Measurements from ENCODE around the gene DDRGK1.

Gene DDRGK1

GRCh38 chr20:3227936-3228749 lies 23.7 kb upstream of the DDRGK1 start:
- TF ChIP-seq, protein P1, sequence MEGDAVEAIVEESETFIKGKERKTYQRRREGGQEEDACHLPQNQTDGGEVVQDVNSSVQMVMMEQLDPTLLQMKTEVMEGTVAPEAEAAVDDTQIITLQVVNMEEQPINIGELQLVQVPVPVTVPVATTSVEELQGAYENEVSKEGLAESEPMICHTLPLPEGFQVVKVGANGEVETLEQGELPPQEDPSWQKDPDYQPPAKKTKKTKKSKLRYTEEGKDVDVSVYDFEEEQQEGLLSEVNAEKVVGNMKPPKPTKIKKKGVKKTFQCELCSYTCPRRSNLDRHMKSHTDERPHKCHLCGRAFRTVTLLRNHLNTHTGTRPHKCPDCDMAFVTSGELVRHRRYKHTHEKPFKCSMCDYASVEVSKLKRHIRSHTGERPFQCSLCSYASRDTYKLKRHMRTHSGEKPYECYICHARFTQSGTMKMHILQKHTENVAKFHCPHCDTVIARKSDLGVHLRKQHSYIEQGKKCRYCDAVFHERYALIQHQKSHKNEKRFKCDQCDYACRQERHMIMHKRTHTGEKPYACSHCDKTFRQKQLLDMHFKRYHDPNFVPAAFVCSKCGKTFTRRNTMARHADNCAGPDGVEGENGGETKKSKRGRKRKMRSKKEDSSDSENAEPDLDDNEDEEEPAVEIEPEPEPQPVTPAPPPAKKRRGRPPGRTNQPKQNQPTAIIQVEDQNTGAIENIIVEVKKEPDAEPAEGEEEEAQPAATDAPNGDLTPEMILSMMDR (IDR thresholded peaks at IDR 0.05; ENCODE audit: low read depth, low read length, poor library complexity, severe bottlenecking) = no peak
- TF ChIP-seq EZH2phosphoT487 (IDR thresholded peaks at IDR 0.05; ENCODE audit: borderline replicate concordance, low read length) = no peak
- no peaks in the 10 kb centered on the region for H3K9me3 ChIP-seq (ENCODE audit: control insufficient read depth, insufficient read depth, low read length)
- H4K20me1 ChIP-seq (ENCODE audit: control insufficient read depth, insufficient read depth, low read depth, low read length) = peaks cover 2% of the 10 kb centered on the region; the same call in 1 of the 2 replicates
- H3K27ac ChIP-seq (ENCODE audit: low read depth, low read length) = no peak overlapping the region
- no peaks in the 10 kb centered on the region for H3K9me2 ChIP-seq (replicated peaks; ENCODE audit: control insufficient read depth, low read length)
- peaks cover 5% of the 10 kb centered on the region for H3K36me3 ChIP-seq (ENCODE audit: control insufficient read depth, low read length)
- no peaks in the 10 kb centered on the region for H3K79me2 ChIP-seq (ENCODE audit: control insufficient read depth, low read length)
- H3K4me2 ChIP-seq (ENCODE audit: low read length) = no peak overlapping the region
- H3K27me3 ChIP-seq (ENCODE audit: control insufficient read depth, low read length) = no peaks in the 10 kb centered on the region
- H3K4me3 ChIP-seq (ENCODE audit: low read length) = no peak overlapping the region
- H3F3A ChIP-seq (ENCODE audit: control insufficient read depth, insufficient read depth) = no peaks in the 10 kb centered on the region
- H3K4me1 ChIP-seq (ENCODE audit: control insufficient read depth, low read length) = peaks cover 3% of the 10 kb centered on the region

- no peaks in the 10 kb centered on the region for H3K9me3 ChIP-seq (ENCODE audit: control insufficient read depth, insufficient read depth, low read length)
- peaks cover 11% of the 10 kb centered on the region for H3K36me3 ChIP-seq (ENCODE audit: control insufficient read depth, low read length)
- H4K20me1 ChIP-seq (ENCODE audit: control insufficient read depth, insufficient read depth, low read depth, low read length) = peaks cover 5% of the 10 kb centered on the region; the same call in 1 of the 2 replicates
- TF ChIP-seq EZH2phosphoT487 (IDR thresholded peaks at IDR 0.05; ENCODE audit: borderline replicate concordance, low read length) = no peak
- no peaks in the 10 kb centered on the region for H3K9me2 ChIP-seq (replicated peaks; ENCODE audit: control insufficient read depth, low read length)
- H3K4me1 ChIP-seq (ENCODE audit: control insufficient read depth, low read length) = peaks cover 10% of the 10 kb centered on the region
- H3K27ac ChIP-seq (ENCODE audit: low read depth, low read length) = no peak overlapping the region
- H3K27me3 ChIP-seq (ENCODE audit: control insufficient read depth, low read length) = no peaks in the 10 kb centered on the region
- H3K4me3 ChIP-seq (ENCODE audit: low read length) = no peak overlapping the region
- H3K79me2 ChIP-seq (ENCODE audit: control insufficient read depth, low read length) = no peaks in the 10 kb centered on the region
- H3F3A ChIP-seq (ENCODE audit: control insufficient read depth, insufficient read depth) = no peaks in the 10 kb centered on the region
- no peak overlapping the region for H3K4me2 ChIP-seq (ENCODE audit: low read length)
Observed at GRCh38 chr20:3227506-3227905, 23.0 kb upstream of the DDRGK1 start.

DNA sequence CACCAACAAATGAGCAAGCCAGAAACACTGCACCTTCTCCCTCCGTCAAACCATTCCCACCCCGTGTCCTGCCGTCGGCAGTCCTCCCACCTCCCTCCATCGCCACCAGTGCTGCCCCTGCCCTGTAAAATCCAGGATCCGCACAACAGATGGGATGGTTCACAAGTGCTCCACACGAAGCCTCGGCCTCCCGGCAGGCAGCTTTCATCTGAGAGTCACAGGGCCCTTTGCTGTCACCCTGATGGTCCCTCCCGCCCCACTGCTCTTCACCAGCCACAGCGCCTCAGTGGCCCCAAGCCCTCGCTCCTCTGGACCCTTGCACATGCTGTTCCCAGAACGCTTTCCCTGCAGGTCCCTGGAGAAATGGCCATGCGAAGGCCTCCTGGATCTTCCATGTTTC lies 22.4 kb upstream of the DDRGK1 start:
- no peak overlapping the region for H3K27ac ChIP-seq (ENCODE audit: low read depth, low read length)
- no peaks in the 10 kb centered on the region for H3K9me3 ChIP-seq (ENCODE audit: control insufficient read depth, insufficient read depth, low read length)
- H3K4me2 ChIP-seq (ENCODE audit: low read length) = no peak overlapping the region
- no peaks in the 10 kb centered on the region for H3F3A ChIP-seq (ENCODE audit: control insufficient read depth, insufficient read depth)
- no peaks in the 10 kb centered on the region for H3K79me2 ChIP-seq (ENCODE audit: control insufficient read depth, low read length)
- H3K4me3 ChIP-seq (ENCODE audit: low read length) = no peak overlapping the region
- peaks cover 5% of the 10 kb centered on the region; the same call in 1 of the 2 replicates for H4K20me1 ChIP-seq (ENCODE audit: control insufficient read depth, insufficient read depth, low read depth, low read length)
- peaks cover 17% of the 10 kb centered on the region for H3K36me3 ChIP-seq (ENCODE audit: control insufficient read depth, low read length)
- H3K27me3 ChIP-seq (ENCODE audit: control insufficient read depth, low read length) = no peaks in the 10 kb centered on the region
- peaks cover 15% of the 10 kb centered on the region for H3K4me1 ChIP-seq (ENCODE audit: control insufficient read depth, low read length)
- no peaks in the 10 kb centered on the region for H3K9me2 ChIP-seq (replicated peaks; ENCODE audit: control insufficient read depth, low read length)
- TF ChIP-seq EZH2phosphoT487 (IDR thresholded peaks at IDR 0.05; ENCODE audit: borderline replicate concordance, low read length) = no peak
- TF ChIP-seq, protein P1 (IDR thresholded peaks at IDR 0.05; ENCODE audit: low read depth, low read length, poor library complexity, severe bottlenecking) = no peak

- Histone ChIP-seq H3K27me3 (ENCODE audit: control insufficient read depth, low read length) (no peaks in the 10 kb centered on the region), H3K79me2 (ENCODE audit: control insufficient read depth, low read length) (no peaks in the 10 kb centered on the region), H3K27ac (ENCODE audit: low read depth, low read length) (no peak overlapping the region), H3K4me3 (ENCODE audit: low read length) (no peak overlapping the region), H3K4me1 (ENCODE audit: control insufficient read depth, low read length) (peaks cover 15% of the 10 kb centered on the region), H4K20me1 (ENCODE audit: control insufficient read depth, insufficient read depth, low read depth, low read length) (peaks cover 5% of the 10 kb centered on the region; the same call in 1 of the 2 replicates), H3K9me3 (ENCODE audit: control insufficient read depth, insufficient read depth, low read length) (no peaks in the 10 kb centered on the region), H3K9me2 (replicated peaks; ENCODE audit: control insufficient read depth, low read length) (no peaks in the 10 kb centered on the region), H3K36me3 (ENCODE audit: control insufficient read depth, low read length) (peaks cover 25% of the 10 kb centered on the region), H3K4me2 (ENCODE audit: low read length) (no peak overlapping the region), H3F3A (ENCODE audit: control insufficient read depth, insufficient read depth) (no peaks in the 10 kb centered on the region)
- no peak for TF ChIP-seq EZH2phosphoT487 (IDR thresholded peaks at IDR 0.05; ENCODE audit: borderline replicate concordance, low read length)
- TF ChIP-seq, protein P1 (IDR thresholded peaks at IDR 0.05; ENCODE audit: low read depth, low read length, poor library complexity, severe bottlenecking) = no peak
Observed at GRCh38 chr20:3226093-3226492, 21.6 kb upstream of the DDRGK1 start.
